IPS-15b (cell line): ENCODE data around the gene WFDC9.
"Not testable (repeated sequence)": the region's sequence is repeated elsewhere in the genome, so short reads cannot be mapped to it uniquely, and the experiment has no call there.

Source experiments
- H3K27me3 ChIP-seq: one replicate; pipeline ENCODE4 v1.6.1; 2013; ENCODE audit warnings: low read length; ENCODE audit not compliant: control insufficient read depth, insufficient read depth
- H3K36me3 ChIP-seq: one replicate; pipeline ENCODE4 v1.6.1; 2013; ENCODE audit warnings: low read length; ENCODE audit not compliant: control insufficient read depth, insufficient read depth
- H3K4me1 ChIP-seq: one replicate; pipeline ENCODE4 v1.6.1; 2013; ENCODE audit warnings: mild to moderate bottlenecking, low read length; ENCODE audit not compliant: control insufficient read depth, insufficient read depth
- H3K4me3 ChIP-seq: one replicate; pipeline ENCODE4 v1.5.1; 2013; ENCODE audit warnings: low read depth, low read length
- H3K9ac ChIP-seq: one replicate; pipeline ENCODE4 v1.6.1; 2013; ENCODE audit warnings: low read depth, mild to moderate bottlenecking, low read length
- H3K9me3 ChIP-seq: one replicate; pipeline ENCODE4 v1.6.1; 2013; ENCODE audit warnings: mild to moderate bottlenecking, low read length; ENCODE audit not compliant: control insufficient read depth, insufficient read depth

Gene WFDC9

DNA sequence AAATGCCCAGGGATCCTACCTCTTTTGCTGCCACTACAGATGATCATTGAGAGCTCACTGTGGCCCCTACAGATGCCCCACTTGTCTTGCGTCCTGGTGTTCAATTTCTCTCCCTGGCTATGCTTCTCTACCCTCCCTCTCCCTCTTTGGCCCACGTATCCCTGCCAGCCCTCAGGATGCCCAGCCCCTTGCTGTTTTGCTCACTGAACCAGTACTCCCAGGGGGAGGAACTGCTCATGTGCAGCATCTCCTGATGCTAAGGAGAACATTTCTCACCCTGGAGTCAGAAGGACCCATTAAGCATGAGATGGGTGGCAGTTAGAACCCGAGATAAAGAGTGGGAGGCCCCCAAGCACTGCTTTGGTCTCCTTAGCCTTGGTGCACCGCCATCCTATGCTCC lies at the start of gene WFDC9:
Gene WFDC9 (minus strand): TSS at position 101 of the 400 bp plus-strand sequence. CDS start 21,103 bp downstream, outside the sequence.
- no peaks in the 10 kb centered on the region for H3K27me3 ChIP-seq
- H3K4me3 ChIP-seq, result no peak within 1 kb of the TSS
- H3K9me3 ChIP-seq, result no peaks in the 10 kb centered on the region
- no peak within 1 kb of the TSS for H3K9ac ChIP-seq
- no peaks in the 10 kb centered on the region for H3K36me3 ChIP-seq
- peaks cover 2% of the 10 kb centered on the region for H3K4me1 ChIP-seq

DNA sequence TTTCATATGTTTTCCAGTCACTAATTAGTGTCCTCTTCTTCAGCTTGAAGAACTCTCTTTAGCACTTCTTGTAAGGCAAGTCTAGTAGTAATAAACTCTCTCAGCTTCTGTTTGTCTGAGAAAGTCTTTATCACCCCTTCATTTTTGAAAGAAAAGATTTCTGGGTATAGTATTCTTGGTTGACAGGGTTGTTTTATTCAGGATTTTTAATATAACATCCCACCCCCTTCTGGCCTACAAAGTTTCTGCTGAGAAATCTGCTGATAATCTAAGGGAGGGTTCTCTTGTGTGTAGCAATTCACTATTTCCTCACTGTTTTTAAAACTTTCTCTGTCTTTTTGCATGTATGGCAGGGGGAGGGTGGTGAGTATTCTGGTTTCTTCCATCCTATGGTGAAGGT lies 48.6 kb upstream of the WFDC9 start:
- no peaks in the 10 kb centered on the region for H3K9me3 ChIP-seq
- H3K4me1 ChIP-seq, result no peaks in the 10 kb centered on the region
- H3K36me3 ChIP-seq, result no peaks in the 10 kb centered on the region
- no peak overlapping the region for H3K9ac ChIP-seq
- H3K27me3 ChIP-seq, result no peaks in the 10 kb centered on the region
- H3K4me3 ChIP-seq, result no peak overlapping the region

DNA sequence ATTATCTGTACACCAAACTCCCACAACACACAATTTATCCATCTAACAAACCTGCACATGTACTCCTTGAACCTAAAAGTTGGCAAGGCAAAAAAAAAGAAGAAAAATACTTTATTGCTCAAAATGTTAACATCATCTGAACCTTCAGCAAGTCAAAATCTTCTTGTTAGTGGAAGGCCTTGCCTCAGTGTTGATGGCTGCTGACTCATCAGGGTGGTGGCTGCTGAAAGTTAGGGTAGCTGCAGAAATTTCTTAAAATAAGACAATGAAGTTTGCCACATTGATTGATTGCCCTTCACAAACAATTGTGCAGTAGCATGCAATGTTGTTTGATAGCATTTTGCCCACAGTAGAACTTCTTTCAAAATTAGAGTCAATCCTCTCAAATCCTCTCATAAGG lies 41.7 kb upstream of the WFDC9 start:
- Histone ChIP-seq H3K36me3 (no peaks in the 10 kb centered on the region), H3K4me1 (no peaks in the 10 kb centered on the region), H3K9ac (no peak overlapping the region), H3K4me3 (no peak overlapping the region), H3K9me3 (no peaks in the 10 kb centered on the region), H3K27me3 (no peaks in the 10 kb centered on the region)

DNA sequence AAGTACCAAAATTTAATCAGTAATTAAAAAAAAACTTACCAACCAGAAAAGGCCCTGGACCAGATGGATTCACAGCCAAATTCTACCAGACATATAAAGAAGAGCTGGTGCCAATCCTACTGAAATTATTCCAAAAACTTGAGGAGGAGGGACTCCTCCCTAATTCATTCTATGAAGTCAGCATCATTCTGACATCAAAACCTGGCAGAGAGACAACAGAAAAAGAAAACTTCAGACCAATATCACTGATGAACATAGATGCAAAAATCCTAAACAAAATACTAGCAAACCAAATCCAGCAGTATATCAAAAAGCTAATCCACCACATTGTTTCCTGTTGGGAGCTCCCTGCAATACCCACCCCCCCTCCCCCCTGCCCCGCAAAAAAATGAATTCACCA lies 39.1 kb upstream of the WFDC9 start, which contains the start of gene WFDC11:
Gene WFDC11 (minus strand): TSS at position 101 of the 400 bp plus-strand sequence. CDS start 19,639 bp downstream, outside the sequence.
- Histone ChIP-seq H3K9ac (no peak within 1 kb of the TSS), H3K36me3 (no peaks in the 10 kb centered on the region), H3K27me3 (no peaks in the 10 kb centered on the region), H3K4me1 (no peaks in the 10 kb centered on the region), H3K9me3 (no peaks in the 10 kb centered on the region), H3K4me3 (no peak within 1 kb of the TSS)

DNA sequence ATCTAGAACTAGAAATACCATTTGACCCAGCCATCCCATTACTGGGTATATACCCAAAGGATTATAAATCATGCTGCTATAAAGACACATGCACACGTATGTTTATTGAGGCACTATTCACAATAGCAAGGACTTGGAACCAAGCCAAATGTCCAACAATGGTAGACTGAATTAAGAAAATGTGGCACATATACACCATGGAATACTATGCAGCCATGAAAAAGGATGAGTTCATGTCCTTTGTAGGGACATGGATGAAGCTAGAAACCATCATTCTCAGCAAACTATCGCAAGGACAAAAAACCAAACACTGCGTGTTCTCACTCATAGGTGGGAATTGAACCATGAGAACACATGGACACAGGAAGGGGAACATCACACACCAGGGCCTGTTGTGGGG lies 26.0 kb upstream of the WFDC9 start:
- not testable (repeated sequence) for H3K4me1 ChIP-seq, H3K4me3 ChIP-seq, H3K36me3 ChIP-seq, H3K9me3 ChIP-seq, H3K9ac ChIP-seq, H3K27me3 ChIP-seq

DNA sequence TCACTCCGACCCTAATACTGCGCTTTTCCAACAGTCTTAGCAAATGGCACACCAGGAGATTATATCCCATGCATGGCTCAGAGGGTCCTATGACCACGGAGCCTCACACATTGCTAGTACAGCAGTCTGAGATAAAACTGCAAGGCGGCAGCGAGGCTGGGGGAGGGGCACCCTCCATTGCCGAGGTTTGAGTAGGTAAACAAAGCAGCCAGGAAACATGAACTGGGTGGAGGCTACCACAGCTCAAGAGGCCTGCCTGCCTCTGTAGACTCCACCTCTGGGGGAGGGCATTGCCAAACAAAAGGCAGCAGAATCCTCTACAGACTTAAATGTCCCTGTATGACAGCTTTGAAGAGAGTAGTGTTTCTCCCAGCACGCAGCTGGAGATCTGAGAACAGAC lies 20.6 kb upstream of the WFDC9 start:
- H3K4me3 ChIP-seq, H3K36me3 ChIP-seq, H3K9ac ChIP-seq, H3K9me3 ChIP-seq, H3K4me1 ChIP-seq, H3K27me3 ChIP-seq: not testable (repeated sequence)

DNA sequence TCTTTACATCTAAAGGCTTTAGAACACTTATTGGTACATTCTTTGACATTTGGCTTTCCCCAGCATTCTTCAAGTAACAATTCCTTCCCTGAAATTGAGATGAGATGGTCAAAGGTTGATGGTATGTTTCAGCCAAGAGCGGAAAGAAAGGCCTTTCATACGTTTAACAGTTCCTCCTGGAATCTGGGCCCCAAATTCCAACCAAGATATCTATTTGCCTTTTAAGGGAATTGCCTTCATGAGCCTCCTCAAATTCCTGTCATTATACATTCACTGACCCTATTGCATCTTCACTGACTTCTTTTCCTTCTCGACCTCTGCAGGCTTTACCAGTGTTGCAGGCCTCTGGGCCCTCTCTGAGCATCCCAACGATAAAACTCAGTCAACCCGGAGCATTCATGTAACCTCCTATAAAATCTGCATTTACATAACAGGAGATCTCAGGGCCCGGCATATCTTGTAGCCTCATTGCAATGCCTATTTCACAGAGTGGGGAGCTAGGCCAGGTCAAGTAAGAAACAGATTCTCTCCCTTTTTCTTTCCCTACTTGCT lies 18.3 kb upstream of the WFDC9 start:
- H3K9me3 ChIP-seq, result no peaks in the 10 kb centered on the region
- H3K9ac ChIP-seq, result no peak overlapping the region
- H3K27me3 ChIP-seq, result no peaks in the 10 kb centered on the region
- no peak overlapping the region for H3K4me3 ChIP-seq
- no peaks in the 10 kb centered on the region for H3K36me3 ChIP-seq
- H3K4me1 ChIP-seq, result no peaks in the 10 kb centered on the region

DNA sequence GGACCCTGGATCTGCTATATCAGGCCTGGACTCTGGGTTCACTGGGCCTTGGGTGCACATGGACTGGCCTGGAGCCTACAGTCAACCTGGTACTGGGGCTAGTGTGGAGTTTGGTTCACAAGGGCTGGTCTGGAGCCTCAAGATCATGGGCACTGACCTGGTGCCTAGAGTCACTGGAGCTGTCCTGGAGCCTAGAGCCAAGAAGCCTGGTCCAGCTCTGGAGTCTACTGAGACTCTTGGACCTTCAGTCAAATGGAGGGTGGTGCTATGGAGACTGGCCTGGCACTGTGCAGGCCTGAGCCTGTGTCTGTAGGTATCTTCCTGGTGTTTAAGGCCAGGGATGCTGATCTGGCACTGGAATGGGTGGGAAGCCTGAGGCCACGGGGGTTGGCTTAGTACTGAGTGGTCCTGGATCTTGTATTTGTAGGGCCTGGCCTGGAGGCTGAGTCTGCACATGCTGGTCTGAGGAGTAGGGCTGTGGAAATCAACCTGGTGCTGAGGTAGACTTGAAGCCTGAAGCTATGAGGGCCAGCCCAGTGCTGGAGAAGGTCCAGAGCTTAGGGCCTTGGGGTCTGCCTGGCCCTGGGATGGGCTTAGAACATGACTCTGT lies 16.5 kb upstream of the WFDC9 start:
- Histone ChIP-seq H3K4me3 (no peak overlapping the region), H3K4me1 (no peaks in the 10 kb centered on the region), H3K9me3 (no peaks in the 10 kb centered on the region), H3K36me3 (no peaks in the 10 kb centered on the region), H3K27me3 (no peaks in the 10 kb centered on the region), H3K9ac (no peak overlapping the region)

DNA sequence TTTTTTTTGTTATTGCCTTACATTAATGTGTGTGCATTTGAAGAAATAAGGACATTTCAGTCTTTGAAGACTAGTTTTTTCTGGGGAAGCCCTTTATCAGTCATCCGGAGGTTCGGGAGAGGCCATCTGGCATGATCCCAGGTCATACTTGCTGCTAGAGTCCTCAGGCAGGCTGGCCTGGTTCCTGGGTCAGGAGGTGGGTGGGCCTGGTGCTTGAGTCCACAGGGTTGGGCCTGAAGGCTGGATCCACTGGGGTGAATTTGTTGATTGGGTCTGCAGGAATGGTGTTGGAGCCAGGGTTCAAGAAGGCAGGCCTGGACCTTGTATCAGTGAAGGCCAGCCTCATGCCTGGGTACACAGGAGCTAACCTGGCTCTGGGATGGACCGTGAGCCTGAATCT lies 15.8 kb upstream of the WFDC9 start:
- no peak overlapping the region for H3K4me3 ChIP-seq

DNA sequence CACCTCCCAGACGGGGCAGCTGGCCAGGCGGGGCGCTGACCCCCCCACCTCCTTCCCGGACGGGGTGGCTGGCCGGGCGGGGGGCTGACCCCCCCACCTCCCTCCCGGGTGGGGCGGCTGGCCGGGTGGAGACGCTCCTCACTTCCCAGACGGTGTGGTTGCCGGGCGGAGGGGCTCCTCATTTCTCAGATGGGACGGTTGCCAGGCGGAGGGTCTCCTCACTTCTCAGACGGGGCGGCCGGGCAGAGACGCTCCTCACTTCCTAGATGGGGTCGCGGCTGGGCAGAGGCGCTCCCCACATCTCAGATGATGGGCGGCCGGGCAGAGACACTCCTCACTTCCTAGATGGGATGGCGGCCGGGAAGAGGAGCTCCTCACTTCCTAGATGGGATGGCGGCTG lies 14.8 kb upstream of the WFDC9 start:
- H3K4me3 ChIP-seq, H3K9me3 ChIP-seq, H3K9ac ChIP-seq, H3K4me1 ChIP-seq, H3K36me3 ChIP-seq, H3K27me3 ChIP-seq: not testable (repeated sequence)

More for the DNA sequence above, 15.8 kb upstream of the WFDC9 start:
- Histone ChIP-seq H3K36me3 (no peaks in the 10 kb centered on the region), H3K9me3 (no peaks in the 10 kb centered on the region), H3K4me1 (no peaks in the 10 kb centered on the region), H3K9ac (no peak overlapping the region), H3K27me3 (no peaks in the 10 kb centered on the region)

DNA sequence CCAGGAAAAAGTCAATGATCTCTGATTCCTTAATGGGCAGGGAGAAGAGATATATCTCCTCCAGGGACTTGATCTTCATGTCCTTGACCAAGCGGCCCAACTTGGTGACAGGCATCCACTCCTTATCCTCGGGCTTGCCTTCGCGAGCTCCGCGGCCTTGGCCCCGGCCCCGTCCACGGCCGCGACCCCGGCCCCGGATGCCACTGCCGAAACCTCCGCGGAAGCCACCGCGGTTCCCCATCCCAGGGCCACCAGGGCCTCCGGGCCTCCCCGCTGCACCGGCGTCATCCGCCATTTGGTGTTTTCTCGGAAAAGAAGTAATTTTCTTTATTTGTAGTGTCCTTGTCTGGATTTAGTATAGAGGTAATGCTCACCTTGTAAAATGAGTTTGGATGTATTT lies 10.0 kb upstream of the WFDC9 start:
- not testable (repeated sequence) for H3K4me1 ChIP-seq

DNA sequence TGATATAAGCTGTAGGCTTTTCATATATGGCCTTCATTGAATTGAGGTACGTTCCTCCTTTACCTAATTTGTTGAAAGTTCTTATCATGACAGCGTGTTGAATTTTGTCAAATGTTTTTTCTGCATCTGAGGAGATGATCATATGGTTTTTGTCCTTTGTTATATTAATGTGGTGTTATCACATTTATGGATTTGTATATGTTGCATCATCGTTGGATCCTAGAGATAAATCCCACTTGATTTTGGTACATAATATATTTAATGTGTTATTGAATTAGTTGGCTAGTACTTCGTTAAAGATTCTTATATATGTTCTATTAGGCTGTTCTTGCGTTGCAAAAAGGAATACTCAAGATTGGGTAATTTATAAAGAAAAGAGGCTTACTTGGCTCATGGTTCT lies 8.6 kb upstream of the WFDC9 start:
- H3K4me1 ChIP-seq, result no peaks in the 10 kb centered on the region
- no peaks in the 10 kb centered on the region for H3K27me3 ChIP-seq
- no peak overlapping the region for H3K9ac ChIP-seq
- no peaks in the 10 kb centered on the region for H3K9me3 ChIP-seq
- no peaks in the 10 kb centered on the region for H3K36me3 ChIP-seq
- H3K4me3 ChIP-seq, result no peak overlapping the region

More for the DNA sequence above, 10.0 kb upstream of the WFDC9 start:
- not testable (repeated sequence) for H3K9me3 ChIP-seq, H3K9ac ChIP-seq, H3K27me3 ChIP-seq, H3K4me3 ChIP-seq, H3K36me3 ChIP-seq
